Left lung (tissue), 14 donors: Measurements from ENCODE around the gene CCT6A. TPM values are rescaled to one million over a fixed set of nuclear protein-coding genes. Genes with fewer than 3 reads are reported as not detected.

Source experiments
- ATAC-seq: fragments of 200-7000 bp; cut with Tn5 transposase; one replicate; pipeline ENCODE4 v1.9.1; 2020; ENCODE audit warnings: moderate library complexity
- DNase-seq, 4 donors: peaks; one replicate each; pipeline ENCODE4 v3.0.0-alpha.2; 2013 to 2020
- H3K27ac ChIP-seq, 2 donors: fragments of 200-600 bp; sonication (generic) in 1 of 2; one replicate each; pipeline versions ENCODE4 v1.5.0 to v1.8.0; 2020 to 2021
- H3K27me3 ChIP-seq, 2 donors: fragments of 200-600 bp; sonication (generic) in 1 of 2; one replicate each; pipeline versions ENCODE4 v1.5.0 to v1.8.0; 2020 to 2021
- H3K36me3 ChIP-seq, 2 donors: fragments of 200-600 bp; sonication (generic) in 1 of 2; one replicate each; pipeline versions ENCODE4 v1.5.0 to v1.8.0; 2020 to 2021
- H3K4me1 ChIP-seq, 2 donors: fragments of 200-600 bp; one replicate each; pipeline ENCODE4 v1.8.0; 2021
- H3K4me3 ChIP-seq, 2 donors: fragments of 200-600 bp; sonication (generic) in 1 of 2; one replicate each; pipeline versions ENCODE4 v1.5.0 to v1.8.0; 2020 to 2021; ENCODE audit warnings: mild to moderate bottlenecking in 1 of 2
- H3K9me3 ChIP-seq, 2 donors: fragments of 200-600 bp; sonication (generic) in 1 of 2; one replicate each; pipeline versions ENCODE4 v1.5.0 to v1.8.0; 2020 to 2021
- intact Hi-C, 2 donors: fragments of 100-400 bp; cut with DNase I; formaldehyde crosslinking; loops; one replicate each; pipeline versions ENCODE4 v1.11.2 to v1.14.2; 2022
- long read RNA-seq, 12 donors: library from polyadenylated mRNA in 2 of 12; unstranded in 2 of 12; transcript quantifications; one replicate each; pipeline ENCODE4 v2.0.0 and lab custom pipeline, GENCODE V29; 2019 to 2026
- polyA plus RNA-seq, 6 donors: library from polyadenylated mRNA; unstranded; fragments of 120-200 nt; gene quantifications; one replicate each; pipeline ENCODE4 v1.2.1, GENCODE V29; 2013; ENCODE audit not compliant: insufficient read length in 6 of 6
- total RNA-seq, 2 donors: library from RNA; stranded (reverse); fragmentation: NEBNext Ultra II Directional; extraction: Animal tissue kit (Norgen Biotek cat#: 25700); gene quantifications; one replicate each; pipeline ENCODE4 v1.2.1, GENCODE V29; 2021
- TF ChIP-seq, protein P1 (sequence below), 2 donors: fragments of 200-600 bp; sonication (generic) in 1 of 2; IDR thresholded peaks; one replicate each; pipeline versions ENCODE4 v1.5.0 to v1.8.0; 2021; ENCODE audit warnings: antibody characterized with exemption in 2 of 2
- donor health status: DM: no; HTN: yes; CAD: no.
- donor health status: DM: no; HTN: no; CAD: no.

The CCT6A gene
- total RNA-seq = 100 to 1,000 TPM in 1 of 2 donors, 10 to 100 TPM in 1; 84.9 to 127 TPM
- 100 to 1,000 TPM; 187 to 225 (median 218) TPM for polyA plus RNA-seq
- long read RNA-seq, donor 1, transcript CCT6A-204 (2 exons, 745 nt) = minor isoform, 13 of 130 reads
- long read RNA-seq, donor 1, transcript CCT6A-201 (14 exons, 2,719 nt) = major isoform, 40 of 130 reads
- long read RNA-seq, donor 1, partial matches to known transcripts = 71 of 130 reads
- long read RNA-seq, donor 1, other reads (novel, unspliced or antisense) = 0 of 130 reads
- long read RNA-seq, donor 2, transcript CCT6A-209 (3 exons, 411 nt) = minor isoform, 5 of 173 reads
- long read RNA-seq, donor 2, transcript CCT6A-201 (14 exons, 2,719 nt) = major isoform, 39 of 173 reads
- long read RNA-seq, donor 2, transcript CCT6A-204 (2 exons, 745 nt) = minor isoform, 12 of 173 reads
- long read RNA-seq, donor 2, partial matches to known transcripts = 114 of 173 reads
- long read RNA-seq, donor 2, other reads (novel, unspliced or antisense) = 0 of 173 reads
- long read RNA-seq, donor 3, transcript CCT6A-201 (14 exons, 2,719 nt) = major isoform, 36 of 62 reads
- long read RNA-seq, donor 3, partial matches to known transcripts = 21 of 62 reads
- long read RNA-seq, donor 3, other reads (novel, unspliced or antisense) = 0 of 62 reads
- long read RNA-seq, donor 4, transcript CCT6A-201 (14 exons, 2,719 nt) = major isoform, 41 of 103 reads
- long read RNA-seq, donor 4, partial matches to known transcripts = 50 of 103 reads
- long read RNA-seq, donor 4, other reads (novel, unspliced or antisense) = 9 of 103 reads
- long read RNA-seq, donor 5, transcript CCT6A-201 (14 exons, 2,719 nt) = major isoform, 31 of 89 reads
- long read RNA-seq, donor 5, transcript CCT6A-204 (2 exons, 745 nt) = minor isoform, 6 of 89 reads
- long read RNA-seq, donor 5, partial matches to known transcripts = 48 of 89 reads
- long read RNA-seq, donor 5, other reads (novel, unspliced or antisense) = 0 of 89 reads
- long read RNA-seq, donor 6, transcript CCT6A-201 (14 exons, 2,719 nt) = major isoform, 32 of 118 reads
- long read RNA-seq, donor 6, transcript CCT6A-204 (2 exons, 745 nt) = minor isoform, 6 of 118 reads
- long read RNA-seq, donor 6, partial matches to known transcripts = 77 of 118 reads
- long read RNA-seq, donor 6, other reads (novel, unspliced or antisense) = 0 of 118 reads
- long read RNA-seq, donor 7, transcript CCT6A-201 (14 exons, 2,719 nt) = major isoform, 21 of 29 reads
- long read RNA-seq, donor 7, transcript CCT6A-204 (2 exons, 745 nt) = minor isoform, 5 of 29 reads
- long read RNA-seq, donor 7, partial matches to known transcripts = 0 of 29 reads
- long read RNA-seq, donor 7, other reads (novel, unspliced or antisense) = 0 of 29 reads
- long read RNA-seq, donor 8, transcript CCT6A-204 (2 exons, 745 nt) = minor isoform, 12 of 72 reads
- long read RNA-seq, donor 8, transcript CCT6A-201 (14 exons, 2,719 nt) = major isoform, 38 of 72 reads
- long read RNA-seq, donor 8, partial matches to known transcripts = 20 of 72 reads
- long read RNA-seq, donor 8, other reads (novel, unspliced or antisense) = 0 of 72 reads
- long read RNA-seq, donor 9 = 0 reads
- long read RNA-seq, donor 10, transcript CCT6A-201 (14 exons, 2,719 nt) = major isoform, 33 of 61 reads
- long read RNA-seq, donor 10, partial matches to known transcripts = 27 of 61 reads
- long read RNA-seq, donor 10, other reads (novel, unspliced or antisense) = 1 of 61 reads
- long read RNA-seq, donor 11, transcript CCT6A-209 (3 exons, 411 nt) = minor isoform, 8 of 142 reads
- long read RNA-seq, donor 11, transcript CCT6A-201 (14 exons, 2,719 nt) = major isoform, 32 of 142 reads
- long read RNA-seq, donor 11, partial matches to known transcripts = 97 of 142 reads
- long read RNA-seq, donor 11, other reads (novel, unspliced or antisense) = 0 of 142 reads
- long read RNA-seq, donor 12, transcript CCT6A-201 (14 exons, 2,719 nt) = major isoform, 20 of 42 reads
- long read RNA-seq, donor 12, transcript CCT6A-204 (2 exons, 745 nt) = minor isoform, 5 of 42 reads
- long read RNA-seq, donor 12, partial matches to known transcripts = 17 of 42 reads
- long read RNA-seq, donor 12, other reads (novel, unspliced or antisense) = 0 of 42 reads

DNA sequence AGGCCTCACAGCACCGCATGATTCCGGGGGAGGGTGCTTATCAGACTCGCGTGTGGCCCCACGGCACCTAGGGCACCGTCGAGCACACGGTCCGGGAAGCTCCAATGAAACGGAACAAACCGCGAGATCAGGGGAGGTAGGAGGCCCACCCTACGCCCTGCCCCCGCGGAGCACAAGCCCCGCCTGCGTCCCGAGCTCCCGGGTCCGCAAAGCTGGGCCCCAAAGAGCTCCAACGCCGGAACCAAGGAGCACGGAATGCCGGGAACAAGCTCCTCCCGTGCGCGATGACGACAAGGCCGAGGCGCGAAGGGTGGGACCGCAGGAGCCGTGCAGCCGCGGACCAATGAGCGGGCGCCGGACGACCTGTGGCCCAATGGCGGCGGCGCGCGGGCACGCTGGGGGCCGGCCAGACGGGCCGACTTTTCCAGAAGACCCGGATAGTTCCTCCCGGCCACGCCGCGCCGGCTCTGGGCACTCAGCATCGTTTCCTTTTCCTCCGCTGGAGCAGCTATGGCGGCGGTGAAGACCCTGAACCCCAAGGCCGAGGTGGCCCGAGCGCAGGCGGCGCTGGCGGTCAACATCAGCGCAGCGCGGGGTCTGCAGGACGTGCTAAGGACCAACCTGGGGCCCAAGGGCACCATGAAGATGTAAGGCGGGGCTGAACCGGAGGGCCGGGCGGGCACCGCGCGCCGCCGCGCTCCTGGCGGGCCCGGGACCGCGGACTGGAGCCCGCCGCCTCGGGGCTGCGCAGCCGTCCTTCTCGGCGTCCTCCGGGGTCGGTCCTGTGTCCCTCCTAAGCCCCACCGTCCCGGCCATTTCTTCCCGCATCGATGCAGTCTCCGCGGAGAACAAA, at the start of gene CCT6A, which contains the start of gene PSPH:
Gene CCT6A (plus strand): TSS at position 427 of the 853 bp plus-strand sequence. CDS start 84 bp downstream, at position 511.
Gene PSPH (minus strand): TSS at position 106 of the 853 bp plus-strand sequence. CDS start 30,232 bp downstream, outside the sequence.
- H3K9me3 ChIP-seq = no peaks in the 10 kb centered on the region
- H3K4me1 ChIP-seq = peaks cover 22 to 49% of the 10 kb centered on the region in 2 donors
- no peaks in the 10 kb centered on the region for H3K27me3 ChIP-seq
- DNase-seq (peak; percentile 95 to 99 (median 98)), ATAC-seq (peak; percentile 98)
- H3K36me3 ChIP-seq = peaks cover 0 to 39% of the 10 kb centered on the region in 2 donors
- intact Hi-C loops = no loop called here
- TF ChIP-seq, protein P1, sequence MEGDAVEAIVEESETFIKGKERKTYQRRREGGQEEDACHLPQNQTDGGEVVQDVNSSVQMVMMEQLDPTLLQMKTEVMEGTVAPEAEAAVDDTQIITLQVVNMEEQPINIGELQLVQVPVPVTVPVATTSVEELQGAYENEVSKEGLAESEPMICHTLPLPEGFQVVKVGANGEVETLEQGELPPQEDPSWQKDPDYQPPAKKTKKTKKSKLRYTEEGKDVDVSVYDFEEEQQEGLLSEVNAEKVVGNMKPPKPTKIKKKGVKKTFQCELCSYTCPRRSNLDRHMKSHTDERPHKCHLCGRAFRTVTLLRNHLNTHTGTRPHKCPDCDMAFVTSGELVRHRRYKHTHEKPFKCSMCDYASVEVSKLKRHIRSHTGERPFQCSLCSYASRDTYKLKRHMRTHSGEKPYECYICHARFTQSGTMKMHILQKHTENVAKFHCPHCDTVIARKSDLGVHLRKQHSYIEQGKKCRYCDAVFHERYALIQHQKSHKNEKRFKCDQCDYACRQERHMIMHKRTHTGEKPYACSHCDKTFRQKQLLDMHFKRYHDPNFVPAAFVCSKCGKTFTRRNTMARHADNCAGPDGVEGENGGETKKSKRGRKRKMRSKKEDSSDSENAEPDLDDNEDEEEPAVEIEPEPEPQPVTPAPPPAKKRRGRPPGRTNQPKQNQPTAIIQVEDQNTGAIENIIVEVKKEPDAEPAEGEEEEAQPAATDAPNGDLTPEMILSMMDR (IDR thresholded peaks at IDR 0.05) = no peak
- peak within 1 kb of the TSS; percentile 93 to 97 for H3K4me3 ChIP-seq
- peak within 1 kb of the TSS; percentile 87 to 94 for H3K27ac ChIP-seq

DNA sequence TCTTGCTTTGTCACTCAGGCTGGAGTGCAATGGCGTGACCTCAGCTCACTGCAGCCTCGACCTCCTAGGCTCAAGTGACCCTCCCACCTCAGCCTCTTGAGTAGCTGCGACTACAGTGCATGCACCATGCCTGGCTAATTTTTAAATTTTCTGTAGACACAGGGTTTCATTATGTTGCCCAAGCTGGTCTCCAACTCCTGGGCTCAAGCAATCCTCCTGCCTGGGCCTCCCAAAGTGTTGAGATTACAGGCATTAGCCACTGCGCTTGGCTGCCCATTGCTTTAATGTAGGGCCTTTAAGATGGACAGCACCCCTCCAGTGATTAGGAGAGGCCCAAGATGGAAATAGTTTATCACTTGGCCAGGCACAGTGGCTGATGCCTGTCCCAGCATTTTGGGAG, 47.8 kb upstream of the CCT6A start:
- TF ChIP-seq, protein P1 (IDR thresholded peaks at IDR 0.05) = no peak
- DNase-seq (no peak), ATAC-seq (no peak)
- intact Hi-C loops = loop anchor here in 1 of 2 donors (10.0 kb wide), 1 partner anchor 71 kb away; no protein-coding TSS in a partner anchor
- no peak overlapping the region for H3K4me3 ChIP-seq
- no peaks in the 10 kb centered on the region for H3K27me3 ChIP-seq
- H3K9me3 ChIP-seq = no peaks in the 10 kb centered on the region
- H3K36me3 ChIP-seq = peaks cover 0 to 5% of the 10 kb centered on the region in 2 donors
- H3K4me1 ChIP-seq = no peaks in the 10 kb centered on the region
- H3K27ac ChIP-seq = no peak overlapping the region

GRCh38 chr7:56007167-56007652, 44.4 kb upstream of the CCT6A start:
- no peak for DNase-seq

More at GRCh38 chr7:56007167-56007652, 44.4 kb upstream of the CCT6A start:
- intact Hi-C loops = loop anchor here in 1 of 2 donors (10.0 kb wide), 1 partner anchor 68 kb away; no protein-coding TSS in a partner anchor
- TF ChIP-seq, protein P1 (IDR thresholded peaks at IDR 0.05) = no peak
- H3K27ac ChIP-seq = no peak overlapping the region
- no peak overlapping the region for H3K4me3 ChIP-seq
- peaks cover 0 to 7% of the 10 kb centered on the region in 2 donors for H3K36me3 ChIP-seq
- no peaks in the 10 kb centered on the region for H3K4me1 ChIP-seq
- ATAC-seq = no peak
- no peaks in the 10 kb centered on the region for H3K27me3 ChIP-seq
- no peaks in the 10 kb centered on the region for H3K9me3 ChIP-seq
